CD4-positive, alpha-beta T cell (primary cell): ENCODE results near the gene COX4I2. TPM values are rescaled to one million over a fixed set of nuclear protein-coding genes. Genes with fewer than 3 reads are reported as not detected.

Source experiments
- ATAC-seq: fragments of 200-7000 bp; cut with Tn5 transposase; one replicate; pipeline ENCODE4 v1.10.0; 2022; ENCODE audit warnings: mild to moderate bottlenecking; ENCODE audit not compliant: poor library complexity
- CTCF ChIA-PET: fragments of 350-600 bp; sonication (Branson Sonifier 250); formaldehyde crosslinking; loops from one replicate; lab custom pipeline; 2021; ENCODE audit warnings: antibody characterized with exemption, inconsistent platforms; lab: Charles Lee
- POLR2A ChIA-PET: fragments of 350-600 bp; sonication (Branson Sonifier 250); formaldehyde crosslinking; loops from one replicate; lab custom pipeline; 2021; ENCODE audit warnings: antibody characterized with exemption, inconsistent platforms; lab: Charles Lee
- DNase-seq, 14 experiments: peaks; one replicate each; pipeline ENCODE4 v3.0.0-alpha.2; 2013 to 2020; ENCODE audit warnings: mixed read lengths in 2 of 14
- H3K27ac ChIP-seq, 2 donors: one replicate each; pipeline versions ENCODE4 v1.5.1 to v1.7.0; 2013; ENCODE audit warnings: low read length in 2 of 2, low read depth in 1 of 2, mild to moderate bottlenecking in 1 of 2
- H3K27me3 ChIP-seq, 2 experiments: 1 replicate in 1 of 2; 2 replicates in 1 of 2; pipeline versions ENCODE4 v1.6.1 to v1.7.0; 2013; ENCODE audit warnings: low read length in 2 of 2, control low read depth in 1 of 2, mild to moderate bottlenecking in 1 of 2, moderate library complexity in 1 of 2; ENCODE audit not compliant: insufficient read depth in 2 of 2, control insufficient read depth in 1 of 2
- H3K36me3 ChIP-seq: one replicate; pipeline ENCODE4 v1.6.1; 2013; ENCODE audit warnings: low read length, control low read depth; ENCODE audit not compliant: insufficient read depth
- H3K4me1 ChIP-seq: one replicate; pipeline ENCODE4 v1.6.1; 2013; ENCODE audit warnings: low read length, control low read depth; ENCODE audit not compliant: insufficient read depth
- H3K4me3 ChIP-seq: one replicate; pipeline ENCODE4 v1.5.1; 2013; ENCODE audit warnings: mild to moderate bottlenecking, low read length, moderate library complexity
- H3K9me3 ChIP-seq, 2 experiments: 1 replicate in 1 of 2; 2 replicates in 1 of 2; pipeline versions ENCODE4 v1.6.1 to v1.7.0; 2013; ENCODE audit warnings: low read length in 2 of 2, mild to moderate bottlenecking in 2 of 2, control low read depth in 1 of 2, moderate library complexity in 1 of 2; ENCODE audit not compliant: control insufficient read depth in 1 of 2, insufficient read depth in 1 of 2
- H3K27ac Mint-ChIP-seq: one replicate; pipeline ENCODE4 v1.8.0; 2020; ENCODE audit warnings: mixed read lengths
- H3K27me3 Mint-ChIP-seq: one replicate; pipeline ENCODE4 v1.8.0; 2021; ENCODE audit warnings: mixed read lengths
- H3K36me3 Mint-ChIP-seq: one replicate; pipeline ENCODE4 v1.8.0; 2021; ENCODE audit warnings: low read depth, mixed read lengths
- H3K4me1 Mint-ChIP-seq: one replicate; pipeline ENCODE4 v1.8.0; 2021; ENCODE audit warnings: low read depth, mixed read lengths
- H3K4me3 Mint-ChIP-seq: one replicate; pipeline ENCODE4 v1.8.0; 2020; ENCODE audit warnings: mild to moderate bottlenecking, mixed read lengths
- H3K9me3 Mint-ChIP-seq: one replicate; pipeline ENCODE4 v1.8.0; 2020; ENCODE audit warnings: mixed read lengths
- CTCF ChIP-seq: fragments of 200-600 bp; IDR thresholded peaks from one replicate; pipeline ENCODE4 v1.8.0; 2022; ENCODE audit warnings: antibody characterized with exemption, mild to moderate bottlenecking
- intact Hi-C, 2 experiments: fragments of 100-400 bp; cut with DNase I in 1 of 2; cut with micrococcal nuclease in 1 of 2; formaldehyde crosslinking; loops; one replicate each; pipeline versions ENCODE4 v1.15.1 to v1.9.0; 2023 to 2025; cut with DNase I, micrococcal nuclease
- total RNA-seq, 174 experiments: library from RNA in 2 of 174; stranded (reverse) in 2 of 174; gene quantifications; one replicate each; pipeline ENCODE4 v1.2.3 and lab custom pipeline; 2021 to 2026

The COX4I2 gene
- total RNA-seq, 2 experiments from 2014 or later: not detected

GRCh38 chr20:31653561-31653960, 15.8 kb downstream of the COX4I2 start:
- H3K4me1 ChIP-seq: no peaks in the 10 kb centered on the region
- CTCF ChIA-PET: interaction anchor here (0.6 kb wide), 2 partner anchors 96 to 1064 kb away, joined by 3 read pairs; no protein-coding TSS in a partner anchor
- no peak for ATAC-seq
- no peak overlapping the region for H3K27ac ChIP-seq
- Mint-ChIP-seq H3K9me3 (no peaks in the 10 kb centered on the region), H3K4me1 (no peaks in the 10 kb centered on the region), H3K27me3 (no peaks in the 10 kb centered on the region), H3K4me3 (no peak overlapping the region), H3K36me3 (no peaks in the 10 kb centered on the region), H3K27ac (no peak overlapping the region)
- POLR2A ChIA-PET: interaction anchor here (1.4 kb wide), 1 partner anchor 81 kb away, joined by 3 read pairs; no protein-coding TSS in a partner anchor
- no peaks in the 10 kb centered on the region for H3K27me3 ChIP-seq
- no peaks in the 10 kb centered on the region for H3K9me3 ChIP-seq
- H3K4me3 ChIP-seq: no peak overlapping the region
- intact Hi-C loops: no loop called here
- H3K36me3 ChIP-seq: no peaks in the 10 kb centered on the region
- no peak for TF ChIP-seq CTCF
- DNase-seq: no peak

DNA sequence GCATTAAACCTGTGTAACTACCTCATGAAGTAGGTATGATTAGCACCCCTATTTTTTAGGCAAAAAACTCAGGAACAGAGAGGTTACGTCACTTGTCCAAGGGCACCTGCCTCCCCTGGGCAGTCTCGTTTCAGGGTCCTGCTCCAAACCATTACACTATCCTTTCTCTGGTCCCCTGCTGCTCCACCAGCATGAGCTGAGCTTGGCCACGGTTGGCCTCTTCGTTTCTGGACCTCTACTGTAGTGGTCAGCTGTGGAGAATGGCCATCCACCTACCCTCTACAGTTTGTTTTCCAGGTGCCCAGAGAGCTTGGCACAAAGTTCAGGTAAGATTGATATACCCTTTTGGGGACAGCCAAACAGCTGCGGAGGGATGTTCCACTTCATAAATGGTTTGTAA, 16.8 kb downstream of the COX4I2 start:
- H3K4me1 Mint-ChIP-seq: no peaks in the 10 kb centered on the region
- ATAC-seq (no peak), DNase-seq (no peak)
- H3K9me3 Mint-ChIP-seq: no peaks in the 10 kb centered on the region
- H3K27me3 Mint-ChIP-seq: no peaks in the 10 kb centered on the region
- H3K27me3 ChIP-seq: no peaks in the 10 kb centered on the region
- H3K36me3 Mint-ChIP-seq: no peaks in the 10 kb centered on the region
- no peaks in the 10 kb centered on the region for H3K9me3 ChIP-seq
- H3K4me3 Mint-ChIP-seq: no peak overlapping the region
- intact Hi-C loops: no loop called here
- no peak overlapping the region for H3K27ac ChIP-seq
- H3K4me3 ChIP-seq: no peak overlapping the region
- H3K4me1 ChIP-seq: no peaks in the 10 kb centered on the region
- ChIA-PET CTCF (no interaction called here), POLR2A (interaction anchor here (1.4 kb wide), 1 partner anchor 81 kb away, joined by 3 read pairs; no protein-coding TSS in a partner anchor)
- H3K27ac Mint-ChIP-seq: no peak overlapping the region
- no peaks in the 10 kb centered on the region for H3K36me3 ChIP-seq
- TF ChIP-seq CTCF: no peak

GRCh38 chr20:31661625-31662371, 24.1 kb downstream of the COX4I2 start:
- Mint-ChIP-seq H3K9me3 (no peaks in the 10 kb centered on the region), H3K4me3 (peak overlapping the region; percentile 84), H3K27ac (peak overlapping the region; percentile 50), H3K27me3 (no peaks in the 10 kb centered on the region), H3K4me1 (peaks cover 25% of the 10 kb centered on the region), H3K36me3 (peaks cover 16% of the 10 kb centered on the region)
- Histone ChIP-seq H3K4me1 (peaks cover 21% of the 10 kb centered on the region), H3K27ac (no peak overlapping the region), H3K4me3 (peak overlapping the region; percentile 58), H3K27me3 (no peaks in the 10 kb centered on the region), H3K9me3 (no peaks in the 10 kb centered on the region), H3K36me3 (peaks cover 20% of the 10 kb centered on the region)
- peak; percentile 81 for TF ChIP-seq CTCF
- ATAC-seq (peak; percentile 92), DNase-seq (peak; percentile 68 to 91 (median 77))
- ChIA-PET CTCF (interaction anchor here (0.7 to 7.3 kb wide), 24 partner anchors 13 to 191 kb away, joined by 3 to 197 read pairs (median 4); partner anchors contain the start of genes BCL2L1 and ID1), POLR2A (interaction anchor here (0.6 to 4.9 kb wide), 11 partner anchors 13 to 161 kb away, joined by 3 to 114 read pairs (median 4); partner anchors contain the start of genes BCL2L1 and TPX2)
- intact Hi-C loops: loop anchor here (1.0 kb wide), 2 partner anchors 62 to 63 kb away; no protein-coding TSS in a partner anchor
